Liver (tissue), 3 donors: ENCODE data around the gene SLC51B.

Experiments used
- EGR1 ChIP-seq, 2 donors: IDR thresholded peaks; 2 replicates each; pipeline ENCODE4 v1.6.1; 2016 to 2018; ENCODE audit warnings: antibody characterized with exemption in 2 of 2, low read depth in 2 of 2
- FOXA1 ChIP-seq: IDR thresholded peaks from 2 replicates; pipeline ENCODE4 v1.6.1; 2016; ENCODE audit warnings: antibody characterized with exemption
- GABPA ChIP-seq, 2 donors: IDR thresholded peaks in 1 of 2; conservative IDR thresholded peaks in 1 of 2; 2 replicates each; pipeline ENCODE4 v1.6.1; 2016; ENCODE audit warnings: antibody characterized with exemption in 2 of 2, mild to moderate bottlenecking in 1 of 2, moderate library complexity in 1 of 2
- HNF4A ChIP-seq, 2 donors: conservative IDR thresholded peaks; 2 replicates each; pipeline ENCODE4 v1.6.1; 2016; ENCODE audit warnings: antibody characterized with exemption in 2 of 2, mild to moderate bottlenecking in 2 of 2
- JUND ChIP-seq, 2 donors: IDR thresholded peaks; 2 replicates each; pipeline ENCODE4 v1.6.1; 2016; ENCODE audit warnings: antibody characterized with exemption in 2 of 2
- RXRA ChIP-seq, 2 donors: IDR thresholded peaks; 2 replicates each; pipeline ENCODE4 v1.6.1; 2017 to 2018; ENCODE audit warnings: antibody characterized with exemption in 2 of 2, mild to moderate bottlenecking in 1 of 2
- SP1 ChIP-seq: IDR thresholded peaks from 2 replicates; pipeline ENCODE4 v1.6.1; 2018; ENCODE audit warnings: antibody characterized with exemption, mild to moderate bottlenecking
- TAF1 ChIP-seq: conservative IDR thresholded peaks from 2 replicates; pipeline ENCODE4 v1.6.1; 2016; ENCODE audit warnings: antibody characterized with exemption, mild to moderate bottlenecking
- YY1 ChIP-seq: IDR thresholded peaks from 2 replicates; pipeline ENCODE4 v1.6.1; 2016; ENCODE audit warnings: antibody characterized with exemption, mild to moderate bottlenecking
- TF ChIP-seq, protein P1 (sequence below): fragments of 150-350 bp; IDR thresholded peaks from 2 replicates; pipeline ENCODE4 v1.5.1; 2017; ENCODE audit warnings: improper control_type of control experiment, low read depth, low read length; ENCODE audit not compliant: missing input control
- TF ChIP-seq, protein P2 (sequence below): IDR thresholded peaks from 2 replicates; pipeline ENCODE4 v1.6.1; 2016; ENCODE audit warnings: antibody characterized with exemption, mild to moderate bottlenecking
- TF ChIP-seq, protein P3 (sequence below): IDR thresholded peaks from 2 replicates; pipeline ENCODE4 v1.6.1; 2016; ENCODE audit warnings: antibody characterized with exemption
- TF ChIP-seq, protein P4 (sequence below): IDR thresholded peaks from 2 replicates; pipeline ENCODE4 v1.6.1; 2016; ENCODE audit warnings: antibody characterized with exemption
- TF ChIP-seq, protein P5 (sequence below): IDR thresholded peaks from 2 replicates; pipeline ENCODE4 v1.6.1; 2016; ENCODE audit warnings: antibody characterized with exemption
- donor health status: healthy.
- donor health status: healthy.

DNA sequence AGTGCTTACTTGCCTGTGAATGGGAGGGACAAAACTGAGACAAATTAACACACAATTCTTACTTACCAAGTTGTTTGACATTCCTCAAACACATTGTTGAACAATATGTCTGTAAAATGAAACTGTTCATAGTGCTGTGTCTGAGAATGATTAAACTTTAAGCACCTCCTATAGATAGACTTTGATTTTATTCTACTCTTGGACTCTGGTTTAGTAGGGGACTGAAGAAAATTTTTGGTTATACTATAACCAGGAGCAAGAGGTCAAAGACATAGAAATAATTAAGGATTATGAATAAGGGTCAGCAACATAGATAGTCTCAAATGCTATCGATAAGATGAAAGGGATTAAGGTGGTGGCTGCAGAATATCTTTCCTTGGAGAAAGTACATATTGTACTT is 7.9 kb upstream of the SLC51B start:
- TF ChIP-seq, protein P1, sequence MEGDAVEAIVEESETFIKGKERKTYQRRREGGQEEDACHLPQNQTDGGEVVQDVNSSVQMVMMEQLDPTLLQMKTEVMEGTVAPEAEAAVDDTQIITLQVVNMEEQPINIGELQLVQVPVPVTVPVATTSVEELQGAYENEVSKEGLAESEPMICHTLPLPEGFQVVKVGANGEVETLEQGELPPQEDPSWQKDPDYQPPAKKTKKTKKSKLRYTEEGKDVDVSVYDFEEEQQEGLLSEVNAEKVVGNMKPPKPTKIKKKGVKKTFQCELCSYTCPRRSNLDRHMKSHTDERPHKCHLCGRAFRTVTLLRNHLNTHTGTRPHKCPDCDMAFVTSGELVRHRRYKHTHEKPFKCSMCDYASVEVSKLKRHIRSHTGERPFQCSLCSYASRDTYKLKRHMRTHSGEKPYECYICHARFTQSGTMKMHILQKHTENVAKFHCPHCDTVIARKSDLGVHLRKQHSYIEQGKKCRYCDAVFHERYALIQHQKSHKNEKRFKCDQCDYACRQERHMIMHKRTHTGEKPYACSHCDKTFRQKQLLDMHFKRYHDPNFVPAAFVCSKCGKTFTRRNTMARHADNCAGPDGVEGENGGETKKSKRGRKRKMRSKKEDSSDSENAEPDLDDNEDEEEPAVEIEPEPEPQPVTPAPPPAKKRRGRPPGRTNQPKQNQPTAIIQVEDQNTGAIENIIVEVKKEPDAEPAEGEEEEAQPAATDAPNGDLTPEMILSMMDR = no peak
- no peak for TF ChIP-seq GABPA (IDR thresholded peaks at IDR 0.05 in 1 of 2, conservative IDR thresholded peaks at IDR 0.05 in 1 of 2)
- TF ChIP-seq, protein P2, sequence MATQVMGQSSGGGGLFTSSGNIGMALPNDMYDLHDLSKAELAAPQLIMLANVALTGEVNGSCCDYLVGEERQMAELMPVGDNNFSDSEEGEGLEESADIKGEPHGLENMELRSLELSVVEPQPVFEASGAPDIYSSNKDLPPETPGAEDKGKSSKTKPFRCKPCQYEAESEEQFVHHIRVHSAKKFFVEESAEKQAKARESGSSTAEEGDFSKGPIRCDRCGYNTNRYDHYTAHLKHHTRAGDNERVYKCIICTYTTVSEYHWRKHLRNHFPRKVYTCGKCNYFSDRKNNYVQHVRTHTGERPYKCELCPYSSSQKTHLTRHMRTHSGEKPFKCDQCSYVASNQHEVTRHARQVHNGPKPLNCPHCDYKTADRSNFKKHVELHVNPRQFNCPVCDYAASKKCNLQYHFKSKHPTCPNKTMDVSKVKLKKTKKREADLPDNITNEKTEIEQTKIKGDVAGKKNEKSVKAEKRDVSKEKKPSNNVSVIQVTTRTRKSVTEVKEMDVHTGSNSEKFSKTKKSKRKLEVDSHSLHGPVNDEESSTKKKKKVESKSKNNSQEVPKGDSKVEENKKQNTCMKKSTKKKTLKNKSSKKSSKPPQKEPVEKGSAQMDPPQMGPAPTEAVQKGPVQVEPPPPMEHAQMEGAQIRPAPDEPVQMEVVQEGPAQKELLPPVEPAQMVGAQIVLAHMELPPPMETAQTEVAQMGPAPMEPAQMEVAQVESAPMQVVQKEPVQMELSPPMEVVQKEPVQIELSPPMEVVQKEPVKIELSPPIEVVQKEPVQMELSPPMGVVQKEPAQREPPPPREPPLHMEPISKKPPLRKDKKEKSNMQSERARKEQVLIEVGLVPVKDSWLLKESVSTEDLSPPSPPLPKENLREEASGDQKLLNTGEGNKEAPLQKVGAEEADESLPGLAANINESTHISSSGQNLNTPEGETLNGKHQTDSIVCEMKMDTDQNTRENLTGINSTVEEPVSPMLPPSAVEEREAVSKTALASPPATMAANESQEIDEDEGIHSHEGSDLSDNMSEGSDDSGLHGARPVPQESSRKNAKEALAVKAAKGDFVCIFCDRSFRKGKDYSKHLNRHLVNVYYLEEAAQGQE = no peak
- no peak for TF ChIP-seq TAF1
- TF ChIP-seq HNF4A (conservative IDR thresholded peaks at IDR 0.05) = no peak
- TF ChIP-seq SP1 = no peak
- TF ChIP-seq, protein P3, sequence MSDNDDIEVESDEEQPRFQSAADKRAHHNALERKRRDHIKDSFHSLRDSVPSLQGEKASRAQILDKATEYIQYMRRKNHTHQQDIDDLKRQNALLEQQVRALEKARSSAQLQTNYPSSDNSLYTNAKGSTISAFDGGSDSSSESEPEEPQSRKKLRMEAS = no peak
- TF ChIP-seq RXRA (IDR thresholded peaks at IDR 0.05) = no peak
- TF ChIP-seq, protein P4, sequence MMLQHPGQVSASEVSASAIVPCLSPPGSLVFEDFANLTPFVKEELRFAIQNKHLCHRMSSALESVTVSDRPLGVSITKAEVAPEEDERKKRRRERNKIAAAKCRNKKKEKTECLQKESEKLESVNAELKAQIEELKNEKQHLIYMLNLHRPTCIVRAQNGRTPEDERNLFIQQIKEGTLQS = no peak
- no peak for TF ChIP-seq EGR1 (IDR thresholded peaks at IDR 0.05; ENCODE audit: low read depth in 2 of 2)
- no peak for TF ChIP-seq YY1
- TF ChIP-seq FOXA1 = no peak
- TF ChIP-seq JUND (IDR thresholded peaks at IDR 0.05) = no peak
- TF ChIP-seq, protein P5, sequence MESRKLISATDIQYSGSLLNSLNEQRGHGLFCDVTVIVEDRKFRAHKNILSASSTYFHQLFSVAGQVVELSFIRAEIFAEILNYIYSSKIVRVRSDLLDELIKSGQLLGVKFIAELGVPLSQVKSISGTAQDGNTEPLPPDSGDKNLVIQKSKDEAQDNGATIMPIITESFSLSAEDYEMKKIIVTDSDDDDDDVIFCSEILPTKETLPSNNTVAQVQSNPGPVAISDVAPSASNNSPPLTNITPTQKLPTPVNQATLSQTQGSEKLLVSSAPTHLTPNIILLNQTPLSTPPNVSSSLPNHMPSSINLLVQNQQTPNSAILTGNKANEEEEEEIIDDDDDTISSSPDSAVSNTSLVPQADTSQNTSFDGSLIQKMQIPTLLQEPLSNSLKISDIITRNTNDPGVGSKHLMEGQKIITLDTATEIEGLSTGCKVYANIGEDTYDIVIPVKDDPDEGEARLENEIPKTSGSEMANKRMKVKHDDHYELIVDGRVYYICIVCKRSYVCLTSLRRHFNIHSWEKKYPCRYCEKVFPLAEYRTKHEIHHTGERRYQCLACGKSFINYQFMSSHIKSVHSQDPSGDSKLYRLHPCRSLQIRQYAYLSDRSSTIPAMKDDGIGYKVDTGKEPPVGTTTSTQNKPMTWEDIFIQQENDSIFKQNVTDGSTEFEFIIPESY = no peak
